Measurements from ENCODE around the gene MAD1L1.

DNA sequence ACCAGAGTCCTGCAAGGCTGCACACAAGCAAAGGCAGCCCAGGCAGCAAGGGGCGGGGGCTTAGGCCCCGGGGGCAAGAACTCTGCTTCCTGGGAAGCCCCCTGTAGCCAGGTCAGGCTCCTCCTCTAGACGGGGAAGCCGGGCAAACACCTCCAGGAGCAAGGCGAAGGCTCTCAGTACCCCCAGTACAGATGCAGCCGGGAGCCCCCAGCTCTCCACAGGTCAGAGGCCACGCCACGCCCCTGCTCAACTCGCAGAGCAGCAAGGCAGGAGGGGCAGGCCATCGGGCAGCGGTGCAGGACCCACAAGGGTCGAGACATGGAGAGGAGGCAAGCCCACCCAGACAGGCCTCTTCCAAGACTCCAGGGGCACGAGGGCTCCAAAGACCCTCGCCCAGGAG is 108.8 kb downstream of the MAD1L1 start:
- TF ChIP-seq EZH2 (IDR thresholded peaks at IDR 0.05; ENCODE audit: insufficient read depth, poor library complexity, severe bottlenecking) (no peak), EZH2phosphoT487 (IDR thresholded peaks at IDR 0.05; ENCODE audit: insufficient read depth, low read depth) (no peak)
